Measurements from ENCODE around the gene DGCR8.

DNA sequence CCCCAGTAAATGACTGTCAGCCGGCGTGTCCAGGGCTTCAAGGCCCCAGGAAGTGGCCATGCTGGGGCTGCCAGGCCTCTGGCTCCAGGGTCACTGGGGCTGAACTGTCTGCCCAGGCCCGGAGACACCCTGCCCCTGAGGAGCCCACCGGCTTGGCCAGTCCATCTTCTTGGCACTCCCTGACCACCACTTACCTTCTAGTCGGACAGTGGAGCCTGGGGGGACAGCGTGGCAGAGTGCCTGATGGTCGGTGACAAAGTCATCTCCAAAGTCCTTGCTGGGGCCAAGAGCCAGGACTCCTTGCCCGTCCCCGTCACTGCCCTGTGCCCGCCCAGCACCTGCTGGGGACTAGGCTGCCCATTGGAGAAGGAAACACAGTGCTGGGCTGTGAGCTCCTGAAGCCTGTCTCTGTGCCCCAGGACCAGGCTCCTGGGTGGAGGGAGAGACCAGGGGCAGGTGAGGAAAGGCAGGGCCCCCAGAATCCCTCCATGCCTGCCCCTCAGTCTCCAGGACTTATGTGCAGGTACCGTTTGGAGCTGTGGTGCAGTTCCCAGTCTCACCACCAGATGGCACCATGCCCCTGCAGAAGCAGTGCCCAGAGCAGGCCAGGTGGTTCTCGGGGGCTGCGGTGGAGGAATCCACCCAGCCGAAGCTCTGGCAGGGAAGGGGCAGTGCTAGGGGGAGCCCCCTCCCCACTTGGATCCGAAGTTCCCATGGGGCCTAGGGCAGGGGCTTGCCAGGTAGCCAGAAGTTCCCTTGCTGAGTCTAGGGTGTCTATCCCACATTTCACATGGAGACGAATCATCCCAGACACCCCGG, 76.8 kb downstream of the DGCR8 start:
- TF ChIP-seq, protein P1, sequence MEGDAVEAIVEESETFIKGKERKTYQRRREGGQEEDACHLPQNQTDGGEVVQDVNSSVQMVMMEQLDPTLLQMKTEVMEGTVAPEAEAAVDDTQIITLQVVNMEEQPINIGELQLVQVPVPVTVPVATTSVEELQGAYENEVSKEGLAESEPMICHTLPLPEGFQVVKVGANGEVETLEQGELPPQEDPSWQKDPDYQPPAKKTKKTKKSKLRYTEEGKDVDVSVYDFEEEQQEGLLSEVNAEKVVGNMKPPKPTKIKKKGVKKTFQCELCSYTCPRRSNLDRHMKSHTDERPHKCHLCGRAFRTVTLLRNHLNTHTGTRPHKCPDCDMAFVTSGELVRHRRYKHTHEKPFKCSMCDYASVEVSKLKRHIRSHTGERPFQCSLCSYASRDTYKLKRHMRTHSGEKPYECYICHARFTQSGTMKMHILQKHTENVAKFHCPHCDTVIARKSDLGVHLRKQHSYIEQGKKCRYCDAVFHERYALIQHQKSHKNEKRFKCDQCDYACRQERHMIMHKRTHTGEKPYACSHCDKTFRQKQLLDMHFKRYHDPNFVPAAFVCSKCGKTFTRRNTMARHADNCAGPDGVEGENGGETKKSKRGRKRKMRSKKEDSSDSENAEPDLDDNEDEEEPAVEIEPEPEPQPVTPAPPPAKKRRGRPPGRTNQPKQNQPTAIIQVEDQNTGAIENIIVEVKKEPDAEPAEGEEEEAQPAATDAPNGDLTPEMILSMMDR (IDR thresholded peaks at IDR 0.05; ENCODE audit: borderline replicate concordance, extremely low read depth, low read length, poor library complexity, severe bottlenecking) = peak; percentile 99
- no peak for TF ChIP-seq EZH2 (IDR thresholded peaks at IDR 0.05; ENCODE audit: borderline replicate concordance, low read depth, low read length, severe bottlenecking)
